A673 (cell line): Measurements from ENCODE around the gene ASIC2.

Experiments used
- EZH2 ChIP-seq: fragments of 200-600 bp; sonication (generic); IDR thresholded peaks from 2 replicates; pipeline ENCODE4 v1.6.1; 2017; ENCODE audit warnings: borderline replicate concordance, low read depth, mild to moderate bottlenecking, mixed read lengths, antibody characterized with exemption, low read length; ENCODE audit not compliant: poor library complexity, severe bottlenecking
- TF ChIP-seq, protein P1 (sequence below): fragments of 300-800, 200-600 bp; sonication (generic); conservative IDR thresholded peaks from 2 replicates; pipeline ENCODE4 v1.5.1; 2017; ENCODE audit warnings: low read depth, mild to moderate bottlenecking, antibody characterized with exemption, low read length, moderate library complexity, mixed read lengths

DNA sequence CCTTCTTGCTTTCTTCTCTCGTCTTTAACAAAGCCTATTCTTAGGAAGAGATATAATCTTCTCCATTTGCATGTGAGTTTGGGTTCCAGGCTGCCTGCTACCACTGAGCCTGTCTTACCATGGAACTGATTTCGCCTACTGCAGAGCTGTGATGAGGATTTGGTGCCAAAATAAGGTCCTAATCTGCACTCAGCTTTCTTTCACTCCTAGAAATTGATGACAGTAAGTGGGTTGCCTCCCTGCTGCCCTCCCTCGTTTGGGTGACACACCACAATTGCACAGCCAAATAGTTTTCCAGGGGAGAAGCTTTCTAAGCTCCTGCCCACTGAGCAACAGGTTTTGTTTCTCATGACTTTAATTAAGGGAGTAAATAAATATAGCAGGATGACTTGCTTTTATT is 25.1 kb upstream of the ASIC2 start:
- TF ChIP-seq, protein P1, sequence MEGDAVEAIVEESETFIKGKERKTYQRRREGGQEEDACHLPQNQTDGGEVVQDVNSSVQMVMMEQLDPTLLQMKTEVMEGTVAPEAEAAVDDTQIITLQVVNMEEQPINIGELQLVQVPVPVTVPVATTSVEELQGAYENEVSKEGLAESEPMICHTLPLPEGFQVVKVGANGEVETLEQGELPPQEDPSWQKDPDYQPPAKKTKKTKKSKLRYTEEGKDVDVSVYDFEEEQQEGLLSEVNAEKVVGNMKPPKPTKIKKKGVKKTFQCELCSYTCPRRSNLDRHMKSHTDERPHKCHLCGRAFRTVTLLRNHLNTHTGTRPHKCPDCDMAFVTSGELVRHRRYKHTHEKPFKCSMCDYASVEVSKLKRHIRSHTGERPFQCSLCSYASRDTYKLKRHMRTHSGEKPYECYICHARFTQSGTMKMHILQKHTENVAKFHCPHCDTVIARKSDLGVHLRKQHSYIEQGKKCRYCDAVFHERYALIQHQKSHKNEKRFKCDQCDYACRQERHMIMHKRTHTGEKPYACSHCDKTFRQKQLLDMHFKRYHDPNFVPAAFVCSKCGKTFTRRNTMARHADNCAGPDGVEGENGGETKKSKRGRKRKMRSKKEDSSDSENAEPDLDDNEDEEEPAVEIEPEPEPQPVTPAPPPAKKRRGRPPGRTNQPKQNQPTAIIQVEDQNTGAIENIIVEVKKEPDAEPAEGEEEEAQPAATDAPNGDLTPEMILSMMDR = no peak
- no peak for TF ChIP-seq EZH2
